Activated T-helper 9 cell treated with anti-CD3 and anti-CD28 coated beads, Interleukin-2, amount 50 U/mL, for 16 hours (primary cell): ENCODE data around the gene CDK5RAP1.

ENCODE experiments used
- DNase-seq: peaks from one replicate; pipeline ENCODE4 v3.0.0-alpha.2; 2020; ENCODE audit warnings: low read depth

The CDK5RAP1 gene

DNA sequence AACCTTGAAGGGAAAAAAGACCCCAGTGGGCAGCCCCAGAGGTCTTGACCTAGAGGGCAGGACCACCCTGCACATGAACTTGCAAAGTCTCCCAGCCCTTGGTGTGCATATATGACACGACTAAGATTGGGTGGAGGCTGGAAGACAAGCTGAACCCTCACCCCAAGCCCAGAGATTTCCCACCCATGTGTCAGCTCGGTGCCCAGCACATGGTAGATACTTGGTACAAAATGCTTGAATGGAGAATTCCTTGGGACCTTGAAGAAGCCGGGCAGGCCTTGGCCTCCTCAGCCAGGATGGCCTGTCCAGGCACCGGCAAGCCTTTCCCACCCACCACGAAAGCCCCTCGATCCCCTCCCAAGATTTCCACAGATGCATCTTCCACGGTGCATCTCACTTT lies 67.7 kb downstream of the CDK5RAP1 start:
- DNase-seq = no peak

DNA sequence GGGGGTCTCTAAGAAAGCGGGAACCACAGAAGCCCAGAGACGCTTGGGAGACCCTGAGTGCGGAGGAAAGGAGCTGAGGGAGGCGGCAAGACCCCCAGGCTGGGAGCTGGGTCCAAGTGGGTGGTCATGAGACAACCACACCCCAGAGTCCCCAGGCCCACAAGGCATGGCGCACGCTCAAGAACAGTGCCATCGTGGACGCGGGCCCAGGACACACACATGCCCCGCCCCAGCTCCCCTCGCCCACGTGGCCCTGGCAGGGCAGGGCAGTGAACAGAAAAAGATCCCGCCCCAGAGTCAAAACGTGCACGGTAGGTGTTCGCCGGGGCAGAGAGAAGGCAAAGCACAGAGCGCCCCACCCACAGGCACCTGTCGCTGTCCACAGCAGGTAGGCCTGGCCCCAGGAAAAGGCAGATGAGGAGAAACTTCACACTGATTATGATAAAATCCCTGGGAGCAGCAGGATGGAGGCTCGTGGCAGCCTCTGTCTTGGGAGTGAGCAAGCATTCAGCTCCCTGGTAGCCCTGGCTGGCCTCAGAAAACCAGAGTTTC lies 68.3 kb downstream of the CDK5RAP1 start:
- no peak for DNase-seq

DNA sequence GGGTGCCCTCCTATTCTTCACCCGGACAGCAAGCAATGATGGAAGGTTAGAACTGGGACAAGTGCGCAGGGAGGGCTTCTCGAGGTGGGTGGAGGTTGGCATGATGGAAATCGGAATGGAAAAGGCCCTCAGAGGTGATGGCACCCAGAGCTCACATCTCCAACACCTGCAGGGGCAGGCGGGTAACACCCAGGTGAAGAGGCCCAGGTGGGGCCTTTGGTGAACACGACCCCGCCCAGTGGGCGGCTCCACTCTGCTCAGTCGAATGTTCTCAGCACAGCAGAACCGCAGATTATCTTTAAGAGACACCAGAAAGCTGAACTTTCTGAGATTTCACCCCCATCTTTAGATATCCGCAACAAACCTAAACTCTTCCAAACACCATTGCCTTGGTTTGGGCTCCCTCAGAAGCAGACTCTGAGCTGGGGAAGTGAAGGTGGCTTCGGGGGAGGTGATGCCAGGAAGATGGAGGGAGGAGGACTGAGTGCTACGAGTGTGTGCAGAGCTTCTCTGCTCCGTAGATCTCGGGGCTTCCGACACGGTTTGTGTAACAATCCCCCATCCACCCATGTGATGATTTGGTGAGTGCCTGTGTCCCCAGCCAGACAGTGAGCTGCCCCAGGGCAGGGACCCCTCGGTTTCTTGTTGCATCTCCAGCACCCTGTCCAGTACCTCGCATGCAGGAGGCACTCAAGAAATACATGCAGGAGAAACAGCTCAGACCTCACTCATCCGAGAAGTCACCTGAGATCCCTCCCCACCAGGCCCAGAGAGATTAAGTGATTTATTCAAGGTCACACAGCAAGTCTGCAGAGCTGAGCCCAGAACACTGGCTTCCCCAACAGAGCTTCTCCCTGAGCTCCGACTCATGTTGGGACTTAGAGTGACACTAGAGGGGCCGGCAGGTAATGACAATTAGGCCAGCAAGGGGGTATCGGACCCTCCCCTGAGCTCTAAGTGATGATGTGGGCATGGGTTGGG lies 72.9 kb downstream of the CDK5RAP1 start:
- no peak for DNase-seq

DNA sequence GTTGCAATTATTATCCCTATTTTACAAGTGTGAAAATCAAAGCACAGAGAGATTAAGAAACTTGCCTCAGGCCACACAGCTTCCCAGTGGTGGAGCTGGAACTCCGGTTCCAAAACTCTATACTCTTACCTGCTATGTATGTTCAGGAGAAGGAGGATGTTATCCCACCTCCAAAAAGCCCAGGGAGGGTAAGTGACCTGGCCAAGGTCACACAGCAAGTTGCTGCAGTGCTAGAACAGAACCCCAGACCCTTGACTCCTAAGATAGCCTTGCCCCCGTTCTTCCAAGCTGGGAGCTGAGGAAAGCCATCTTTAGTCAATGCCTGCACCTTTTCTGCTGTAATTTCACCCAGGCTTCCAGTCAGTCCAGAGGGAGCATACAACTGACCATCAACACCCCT lies 76.0 kb downstream of the CDK5RAP1 start:
- no peak for DNase-seq

DNA sequence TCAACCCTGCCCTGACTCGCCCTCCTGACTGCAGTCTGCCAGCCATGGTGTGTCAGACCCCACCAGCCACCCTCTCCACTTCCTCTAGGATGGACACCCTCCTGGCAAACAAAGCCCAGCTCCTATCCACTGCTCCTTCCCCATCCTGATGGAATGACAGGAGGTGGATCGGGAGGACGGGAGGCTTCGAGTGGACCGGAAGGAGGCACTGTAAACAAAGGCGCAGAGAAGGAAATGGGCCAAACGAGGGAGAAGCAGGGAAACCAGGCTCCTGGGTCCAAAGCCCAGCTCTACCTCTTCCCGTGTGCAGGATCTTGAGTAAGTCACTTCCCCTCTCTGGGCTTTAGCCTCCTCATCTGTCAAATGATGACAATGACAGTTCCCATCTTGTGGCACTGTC lies 78.1 kb downstream of the CDK5RAP1 start:
- no peak for DNase-seq

DNA sequence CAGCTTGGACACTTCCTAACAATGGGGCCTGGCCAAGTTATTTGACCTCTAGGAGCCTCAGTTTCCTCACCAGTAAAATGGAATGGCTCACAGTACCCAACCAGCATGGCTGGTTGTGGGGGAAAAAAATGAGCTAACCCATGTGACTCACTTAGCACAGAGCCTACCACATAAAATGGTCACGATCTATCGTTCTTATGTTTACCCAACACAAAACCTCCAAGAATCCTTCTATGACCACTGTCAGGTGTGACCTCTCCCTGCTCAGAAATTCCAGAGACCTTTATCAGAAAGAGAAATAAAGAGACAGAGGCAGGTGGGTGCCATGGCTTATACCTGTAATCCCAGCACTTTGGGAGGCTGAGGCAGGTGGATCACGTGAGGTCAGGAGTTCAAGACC lies 78.9 kb downstream of the CDK5RAP1 start:
- no peak for DNase-seq

DNA sequence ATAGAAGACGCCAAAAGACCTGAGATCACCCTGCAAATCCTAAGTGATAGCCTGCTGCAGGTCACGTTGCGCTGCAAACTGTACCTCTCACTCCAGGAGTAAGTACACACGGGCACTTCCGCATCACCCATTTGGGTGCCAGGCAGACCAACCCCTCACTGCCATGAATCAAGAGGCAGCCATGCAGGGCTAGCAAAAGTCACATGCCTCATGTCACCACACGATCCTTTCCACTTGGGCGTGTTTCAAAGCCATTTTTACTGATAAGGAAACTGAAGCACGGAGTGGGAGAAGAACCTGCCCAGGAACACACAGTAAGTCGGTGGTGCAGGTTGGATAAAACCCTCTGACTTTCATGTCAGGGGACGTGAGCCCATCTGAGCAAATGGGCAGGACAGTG lies 81.3 kb downstream of the CDK5RAP1 start:
- DNase-seq = no peak

DNA sequence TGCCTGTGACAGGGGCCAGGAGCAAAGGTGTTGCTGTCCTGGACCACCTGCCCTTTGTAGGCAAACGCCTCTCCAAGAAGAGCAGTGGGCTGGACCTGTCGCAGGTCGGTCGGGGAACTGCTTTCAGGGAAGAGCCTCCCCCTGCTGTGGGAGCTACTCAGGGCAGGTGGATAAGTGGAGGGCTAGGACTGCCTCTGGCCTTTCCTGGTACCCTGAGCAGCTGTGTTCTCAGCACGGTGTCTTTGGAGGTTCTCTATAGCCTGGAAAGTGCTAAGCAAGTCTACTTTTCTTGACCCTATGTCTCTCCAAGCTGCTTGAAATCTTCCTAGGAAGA lies 83.3 kb downstream of the CDK5RAP1 start:
- DNase-seq = no peak

DNA sequence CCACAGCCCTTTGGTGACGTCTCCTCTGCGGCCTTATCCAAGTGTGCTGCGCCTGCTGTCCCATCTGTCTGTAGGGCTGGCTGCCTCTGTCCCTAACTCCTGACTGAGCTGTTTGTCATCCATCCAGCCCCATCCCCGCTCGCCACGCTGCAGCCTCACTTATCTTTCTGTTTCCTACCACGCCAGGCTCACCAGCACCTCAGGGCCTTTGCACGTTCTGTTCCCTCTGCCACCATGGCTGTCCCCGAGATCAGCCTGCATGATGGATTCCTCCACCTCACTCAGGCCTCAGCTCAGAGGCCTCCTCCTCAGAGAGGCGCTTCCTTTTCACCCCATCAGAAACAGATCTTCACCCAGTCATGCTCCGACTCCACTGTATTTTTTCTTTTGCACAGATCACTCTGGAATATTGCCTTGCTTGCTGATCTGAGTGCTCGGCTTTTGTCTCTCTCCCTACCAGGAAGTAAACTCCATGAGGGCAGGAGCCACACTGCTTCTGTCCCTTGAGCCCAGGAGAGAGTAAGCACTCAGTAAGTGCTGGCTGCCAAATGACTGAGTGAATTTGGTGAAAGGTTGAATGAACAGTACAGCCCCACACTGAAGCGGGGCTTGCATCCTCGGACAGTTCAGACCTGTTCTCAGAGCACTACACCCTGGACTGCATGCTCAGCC lies 83.8 kb downstream of the CDK5RAP1 start:
- no peak for DNase-seq

DNA sequence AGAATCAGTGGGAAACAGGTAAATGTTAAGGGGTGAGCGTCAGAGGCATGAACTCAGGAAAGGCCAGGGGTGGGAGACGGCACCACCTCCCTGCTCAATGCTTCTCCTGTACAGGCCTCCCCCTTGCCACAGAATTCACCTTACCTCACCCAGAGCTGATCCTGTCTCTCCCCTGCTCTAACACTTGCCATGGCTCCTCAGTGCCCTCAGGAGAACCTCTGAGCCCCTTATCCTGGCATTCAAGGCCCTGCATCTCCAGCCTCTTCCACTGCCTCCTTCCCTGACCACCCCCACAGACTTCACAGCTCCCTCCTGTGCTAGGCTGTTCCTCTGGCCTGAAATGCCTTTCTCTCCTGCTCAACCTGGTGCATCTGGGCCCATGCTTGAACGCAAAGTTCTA lies 84.4 kb downstream of the CDK5RAP1 start:
- DNase-seq = no peak

DNA sequence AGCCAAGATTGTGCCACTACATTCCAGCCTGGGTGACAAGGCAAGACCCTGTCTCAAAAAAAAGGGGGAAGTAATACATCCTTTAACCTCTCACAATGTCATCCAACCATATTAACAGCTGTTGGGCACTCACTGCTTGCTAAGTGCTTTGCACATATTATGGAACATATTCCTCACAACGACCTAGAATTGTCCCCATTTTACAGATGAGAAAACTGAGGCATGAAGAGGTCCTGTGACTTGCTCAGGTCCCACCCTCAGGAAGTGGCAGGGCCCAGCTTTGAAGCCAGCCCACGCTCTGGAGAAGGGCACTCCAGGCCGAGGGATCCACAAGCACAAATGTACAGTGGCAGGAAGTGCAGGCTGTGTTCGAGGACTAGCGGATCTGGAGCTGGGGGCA lies 85.0 kb downstream of the CDK5RAP1 start:
- no peak for DNase-seq

DNA sequence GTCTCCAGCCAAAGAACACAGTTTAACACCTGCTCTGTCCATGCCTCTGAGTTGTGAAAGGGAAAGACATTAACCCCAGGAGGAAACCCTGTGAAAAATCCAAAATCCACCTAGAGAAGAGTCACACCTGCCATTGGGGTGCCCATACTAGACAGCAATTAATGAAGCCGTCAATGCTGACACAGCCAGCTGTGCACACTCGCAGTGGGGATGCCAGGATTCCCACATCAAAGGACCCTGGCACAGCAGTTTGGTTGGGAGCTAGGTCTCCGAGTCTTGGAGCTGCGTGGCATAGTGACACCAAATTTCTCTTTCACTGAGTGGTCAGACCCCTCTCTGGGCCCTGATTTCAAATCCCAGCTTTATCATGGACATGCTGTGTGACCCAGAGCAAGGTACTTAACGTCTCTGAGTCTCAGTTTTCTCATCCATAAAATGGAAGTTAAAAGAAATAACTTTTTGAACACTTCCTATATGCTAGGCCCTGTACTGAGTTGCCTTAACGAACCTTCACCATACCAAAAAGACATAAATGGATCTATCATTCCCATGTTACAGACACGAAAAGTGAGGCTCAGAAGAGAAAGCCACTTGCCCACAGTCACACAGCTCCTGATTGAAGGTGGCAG lies 87.5 kb downstream of the CDK5RAP1 start:
- no peak for DNase-seq

DNA sequence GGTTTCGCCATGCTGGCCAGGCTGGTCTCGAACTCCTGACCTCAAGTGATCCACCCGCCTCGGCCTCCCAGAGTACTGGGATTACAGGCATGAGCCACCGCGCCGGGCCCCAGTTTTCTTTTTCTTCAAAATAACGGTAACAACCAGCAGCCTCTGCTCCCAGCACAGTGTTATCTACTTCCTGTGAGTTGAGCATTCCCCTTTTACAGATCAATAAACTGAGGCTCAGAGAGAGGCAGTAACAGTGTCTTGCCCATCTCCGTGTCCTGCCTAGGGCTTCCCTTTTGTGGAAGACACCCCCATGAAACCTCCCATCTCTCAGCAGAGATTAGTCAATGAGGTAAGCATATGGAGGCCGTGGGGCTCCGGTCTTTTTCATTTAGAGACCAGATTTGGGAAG lies 88.7 kb downstream of the CDK5RAP1 start:
- no peak for DNase-seq

DNA sequence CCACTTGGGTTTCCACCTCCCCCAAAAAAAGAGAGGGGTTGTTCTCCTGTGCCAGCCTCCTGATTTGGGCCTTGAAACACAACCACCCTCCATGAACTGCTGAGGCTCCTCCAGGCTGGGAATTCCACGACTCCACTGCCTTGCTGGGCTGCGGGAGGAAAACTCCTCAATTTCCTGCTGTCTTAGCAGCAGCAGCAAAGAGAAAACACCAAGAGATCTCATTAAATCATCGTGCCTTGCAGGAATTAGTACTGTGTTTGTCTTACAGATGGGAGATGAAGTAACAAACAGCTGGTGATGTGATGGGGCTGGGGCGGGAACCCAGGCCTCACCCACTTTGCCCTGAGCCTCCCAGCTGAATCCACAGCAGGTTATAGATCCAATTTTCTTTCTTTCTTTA lies 89.3 kb downstream of the CDK5RAP1 start:
- no peak for DNase-seq

DNA sequence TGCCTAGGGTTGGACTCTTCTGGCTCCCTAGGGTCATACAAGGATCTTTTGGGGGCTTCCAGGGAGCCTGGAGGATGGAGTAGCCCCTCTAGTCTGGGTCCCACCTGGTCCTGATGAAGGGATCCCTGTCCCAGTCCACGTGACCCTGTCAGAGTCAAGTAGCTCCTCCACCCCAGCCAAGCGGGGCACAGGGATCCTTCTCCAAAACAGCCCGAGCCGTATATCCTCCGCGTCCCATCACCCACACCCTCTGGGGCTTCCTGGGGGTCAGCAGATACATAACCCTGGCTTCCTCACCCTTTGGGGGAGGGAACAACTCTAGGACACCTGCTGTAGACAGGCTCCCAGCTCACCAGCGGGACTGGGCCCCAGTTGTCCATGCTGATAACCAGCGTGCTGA lies 90.3 kb downstream of the CDK5RAP1 start:
- no peak for DNase-seq

DNA sequence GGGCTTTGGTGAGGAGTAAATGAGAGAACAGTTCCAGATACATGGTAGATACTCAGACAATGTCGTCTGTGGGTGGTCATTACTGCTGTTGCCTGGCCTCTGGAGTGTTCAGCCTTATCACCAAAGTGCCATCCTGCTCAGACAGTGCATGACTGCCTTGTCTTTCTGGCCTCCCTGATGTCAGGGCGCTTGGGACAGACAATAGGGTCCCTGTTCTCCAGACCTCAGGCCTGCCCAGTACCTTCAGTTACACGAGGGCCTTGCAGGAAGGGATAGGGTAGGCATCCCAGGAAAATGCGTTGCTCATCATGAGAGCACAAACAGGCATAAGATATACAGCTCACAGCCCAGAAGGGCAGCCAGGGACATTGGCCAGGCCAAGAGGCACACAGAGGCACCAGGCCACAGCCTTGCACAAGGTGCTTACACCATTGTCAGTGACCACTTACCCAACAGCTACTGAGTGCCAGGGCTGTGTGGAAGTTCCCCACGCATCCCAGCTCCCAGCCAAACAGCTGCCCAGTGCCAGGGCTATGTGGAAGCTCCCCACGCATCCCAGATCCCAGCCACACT lies 90.9 kb downstream of the CDK5RAP1 start:
- DNase-seq = no peak

DNA sequence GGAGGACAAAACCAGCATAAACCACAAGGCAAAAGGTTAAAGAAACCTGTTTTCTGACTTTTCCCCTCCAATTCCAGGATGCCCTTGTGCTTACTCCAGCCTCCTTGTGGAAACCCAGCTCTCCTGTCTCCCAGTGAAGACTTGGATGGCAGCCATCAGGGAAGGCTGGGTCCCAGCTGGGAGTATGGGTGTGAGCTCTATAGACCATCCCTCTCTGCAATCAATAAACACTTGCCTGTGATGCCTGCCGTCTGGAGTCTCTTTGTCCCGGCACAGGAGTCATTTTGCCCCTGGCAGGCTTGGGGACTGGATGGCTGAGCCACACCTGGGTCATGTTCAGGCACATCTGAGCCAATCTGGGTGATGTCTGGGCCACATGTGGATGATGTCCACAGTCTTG lies 91.7 kb downstream of the CDK5RAP1 start:
- DNase-seq = no peak
